Neural cell (in vitro differentiated cells): ENCODE results near the gene SCTR. TPM values are rescaled to one million over a fixed set of nuclear protein-coding genes. Genes with fewer than 3 reads are reported as not detected.

Source experiments
- H2AFZ ChIP-seq: fragments of 200-600, 300-800 bp; sonication (generic), shearing (Covaris generic); 2 replicates; pipeline ENCODE4 v1.6.0; 2014; ENCODE audit warnings: low read depth, mild to moderate bottlenecking, antibody characterized with exemption, low read length, moderate library complexity
- H3F3A ChIP-seq: fragments of 200-600 bp; shearing (Covaris generic); 2 replicates; pipeline ENCODE4 v1.6.1; 2016; ENCODE audit warnings: mild to moderate bottlenecking, moderate library complexity, mixed read lengths, antibody characterized with exemption, low read length; ENCODE audit not compliant: insufficient read depth, poor library complexity, severe bottlenecking
- H3K27ac ChIP-seq: fragments of 200-600, 300-800 bp; sonication (generic), shearing (Covaris generic); 2 replicates; pipeline ENCODE4 v1.5.1; 2014; ENCODE audit warnings: mild to moderate bottlenecking, low read length, moderate library complexity
- H3K27me3 ChIP-seq: fragments of 300-800, 200-600 bp; sonication (generic), shearing (Covaris generic); 2 replicates; pipeline ENCODE4 v1.6.0; 2014; ENCODE audit warnings: mild to moderate bottlenecking, low read depth, low read length, moderate library complexity; ENCODE audit not compliant: insufficient read depth
- H3K36me3 ChIP-seq: fragments of 300-800, 200-600 bp; sonication (generic), shearing (Covaris generic); 2 replicates; pipeline ENCODE4 v1.5.1; 2014; ENCODE audit warnings: mild to moderate bottlenecking, antibody characterized with exemption, low read length, moderate library complexity; ENCODE audit not compliant: insufficient read depth
- H3K4me2 ChIP-seq: fragments of 300-800, 200-600 bp; sonication (generic), shearing (Covaris generic); 2 replicates; pipeline ENCODE4 v1.6.0; 2014; ENCODE audit warnings: mild to moderate bottlenecking, low read length
- H3K4me3 ChIP-seq: fragments of 300-800, 200-600 bp; sonication (generic), shearing (Covaris generic); 2 replicates; pipeline ENCODE4 v1.5.1; 2014; ENCODE audit warnings: mild to moderate bottlenecking, low read length, moderate library complexity
- H3K79me2 ChIP-seq: fragments of 200-600 bp; shearing (Covaris generic); replicated peaks from 2 replicates; pipeline ENCODE4 v1.6.0; 2014; ENCODE audit warnings: mild to moderate bottlenecking, low read length, moderate library complexity; ENCODE audit not compliant: insufficient read depth
- H3K9ac ChIP-seq: fragments of 300-800, 200-600 bp; sonication (generic), shearing (Covaris generic); 2 replicates; pipeline ENCODE4 v1.6.1; 2016; ENCODE audit warnings: mild to moderate bottlenecking, low read length, mixed read lengths
- H3K9me2 ChIP-seq: fragments of 200-600 bp; shearing (Covaris generic); 2 replicates; pipeline ENCODE4 v1.6.1; 2016; ENCODE audit warnings: mild to moderate bottlenecking, low read length, mixed read lengths; ENCODE audit not compliant: insufficient read depth
- H3K9me3 ChIP-seq: fragments of 200-600, 300-800 bp; sonication (generic), shearing (Covaris generic); 2 replicates; pipeline ENCODE4 v1.6.1; 2016; ENCODE audit warnings: mild to moderate bottlenecking, mixed run types, low read length, moderate library complexity, mixed read lengths
- H4K20me1 ChIP-seq: fragments of 200-600 bp; shearing (Covaris generic); 2 replicates; pipeline ENCODE4 v1.6.1; 2016; ENCODE audit warnings: mild to moderate bottlenecking, mixed run types; ENCODE audit not compliant: insufficient read depth
- EP300 ChIP-seq: fragments of 450-650 bp; conservative IDR thresholded peaks from 2 replicates; pipeline ENCODE4 v1.6.1; 2014; ENCODE audit warnings: antibody characterized with exemption, mild to moderate bottlenecking, moderate library complexity; ENCODE audit not compliant: poor library complexity, severe bottlenecking
- MXI1 ChIP-seq: fragments of 450-650 bp; conservative IDR thresholded peaks from 2 replicates; pipeline ENCODE4 v1.6.1; 2014; ENCODE audit warnings: antibody characterized with exemption, mild to moderate bottlenecking; ENCODE audit not compliant: poor library complexity, severe bottlenecking
- POLR2AphosphoS5 ChIP-seq: IDR thresholded peaks from 2 replicates; pipeline ENCODE4 v1.6.1; 2012
- SMC3 ChIP-seq: fragments of 450-650 bp; conservative IDR thresholded peaks from 2 replicates; pipeline ENCODE4 v1.6.1; 2014; ENCODE audit warnings: antibody characterized with exemption, mild to moderate bottlenecking, moderate library complexity; ENCODE audit not compliant: poor library complexity
- TAF1 ChIP-seq: IDR thresholded peaks from 2 replicates; pipeline ENCODE4 v1.6.1; 2012; ENCODE audit warnings: low read depth
- polyA plus RNA-seq: library from polyadenylated mRNA; depleted of rRNA; stranded (reverse); fragments of >200 nt; gene quantifications from 2 replicates; pipeline ENCODE4 v1.2.3, GENCODE V29; 2014
- TF ChIP-seq, protein P1 (sequence below): IDR thresholded peaks from 2 replicates; pipeline ENCODE4 v1.6.1; 2012; ENCODE audit warnings: borderline replicate concordance
- TF ChIP-seq, protein P2 (sequence below): fragments of 450-650 bp; IDR thresholded peaks from 2 replicates; pipeline ENCODE4 v1.5.1; 2014; ENCODE audit warnings: antibody characterized with exemption, mild to moderate bottlenecking, moderate library complexity; ENCODE audit not compliant: poor library complexity, severe bottlenecking

The SCTR gene
- polyA plus RNA-seq, 1 donor from 2014 or later = 0.12 TPM

DNA sequence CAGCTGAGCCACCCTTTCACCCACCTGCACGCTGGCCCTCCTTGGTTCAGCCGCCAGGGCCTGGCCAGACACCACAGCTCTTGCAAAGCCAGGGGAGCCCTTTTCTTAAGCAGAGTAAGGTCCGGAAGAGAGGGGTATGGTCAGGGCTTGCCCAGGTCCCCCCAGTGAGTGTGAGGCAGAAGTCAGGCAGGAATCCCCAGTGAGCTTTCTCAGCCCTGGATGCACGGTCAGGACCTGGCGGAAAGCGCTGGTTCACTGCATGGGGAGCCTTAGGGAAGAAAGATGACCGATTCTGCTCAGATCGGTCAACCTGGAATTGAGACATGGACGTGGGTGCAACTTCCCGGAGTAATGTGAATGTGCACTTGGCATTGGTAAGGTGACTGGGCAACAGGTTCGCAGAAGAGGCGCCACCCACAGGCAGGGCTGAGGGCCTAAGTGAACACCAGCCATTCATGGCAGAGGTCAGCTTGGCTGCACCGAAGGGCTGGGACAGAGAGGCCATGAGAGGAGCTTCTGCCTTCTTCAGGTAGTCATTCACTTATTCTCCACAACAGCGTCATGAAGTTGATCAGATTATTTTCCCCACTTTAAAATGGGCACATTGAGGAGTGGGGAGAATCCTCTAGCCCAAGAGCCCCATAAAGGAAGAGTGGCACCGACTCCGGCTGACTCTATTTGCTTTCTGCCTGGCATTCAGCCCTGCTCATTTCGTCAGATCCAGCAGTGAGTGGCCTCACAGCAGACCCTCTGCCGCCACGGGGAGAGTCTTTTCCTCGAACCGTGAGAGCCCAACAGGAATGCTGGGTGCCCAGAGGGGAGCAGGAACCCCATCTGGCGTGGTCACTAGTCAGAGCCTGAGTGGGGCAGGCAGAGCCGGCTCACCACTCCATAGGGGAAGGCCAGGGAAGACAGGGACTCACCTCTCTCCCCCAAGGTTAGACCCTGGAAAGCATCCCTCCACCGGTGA is 35.8 kb downstream of the SCTR start:
- TF ChIP-seq TAF1 (no peak), SMC3 (no peak), MXI1 (no peak), POLR2AphosphoS5 (no peak), EP300 (no peak)
- TF ChIP-seq, protein P1, sequence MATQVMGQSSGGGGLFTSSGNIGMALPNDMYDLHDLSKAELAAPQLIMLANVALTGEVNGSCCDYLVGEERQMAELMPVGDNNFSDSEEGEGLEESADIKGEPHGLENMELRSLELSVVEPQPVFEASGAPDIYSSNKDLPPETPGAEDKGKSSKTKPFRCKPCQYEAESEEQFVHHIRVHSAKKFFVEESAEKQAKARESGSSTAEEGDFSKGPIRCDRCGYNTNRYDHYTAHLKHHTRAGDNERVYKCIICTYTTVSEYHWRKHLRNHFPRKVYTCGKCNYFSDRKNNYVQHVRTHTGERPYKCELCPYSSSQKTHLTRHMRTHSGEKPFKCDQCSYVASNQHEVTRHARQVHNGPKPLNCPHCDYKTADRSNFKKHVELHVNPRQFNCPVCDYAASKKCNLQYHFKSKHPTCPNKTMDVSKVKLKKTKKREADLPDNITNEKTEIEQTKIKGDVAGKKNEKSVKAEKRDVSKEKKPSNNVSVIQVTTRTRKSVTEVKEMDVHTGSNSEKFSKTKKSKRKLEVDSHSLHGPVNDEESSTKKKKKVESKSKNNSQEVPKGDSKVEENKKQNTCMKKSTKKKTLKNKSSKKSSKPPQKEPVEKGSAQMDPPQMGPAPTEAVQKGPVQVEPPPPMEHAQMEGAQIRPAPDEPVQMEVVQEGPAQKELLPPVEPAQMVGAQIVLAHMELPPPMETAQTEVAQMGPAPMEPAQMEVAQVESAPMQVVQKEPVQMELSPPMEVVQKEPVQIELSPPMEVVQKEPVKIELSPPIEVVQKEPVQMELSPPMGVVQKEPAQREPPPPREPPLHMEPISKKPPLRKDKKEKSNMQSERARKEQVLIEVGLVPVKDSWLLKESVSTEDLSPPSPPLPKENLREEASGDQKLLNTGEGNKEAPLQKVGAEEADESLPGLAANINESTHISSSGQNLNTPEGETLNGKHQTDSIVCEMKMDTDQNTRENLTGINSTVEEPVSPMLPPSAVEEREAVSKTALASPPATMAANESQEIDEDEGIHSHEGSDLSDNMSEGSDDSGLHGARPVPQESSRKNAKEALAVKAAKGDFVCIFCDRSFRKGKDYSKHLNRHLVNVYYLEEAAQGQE = no peak
- TF ChIP-seq, protein P2, sequence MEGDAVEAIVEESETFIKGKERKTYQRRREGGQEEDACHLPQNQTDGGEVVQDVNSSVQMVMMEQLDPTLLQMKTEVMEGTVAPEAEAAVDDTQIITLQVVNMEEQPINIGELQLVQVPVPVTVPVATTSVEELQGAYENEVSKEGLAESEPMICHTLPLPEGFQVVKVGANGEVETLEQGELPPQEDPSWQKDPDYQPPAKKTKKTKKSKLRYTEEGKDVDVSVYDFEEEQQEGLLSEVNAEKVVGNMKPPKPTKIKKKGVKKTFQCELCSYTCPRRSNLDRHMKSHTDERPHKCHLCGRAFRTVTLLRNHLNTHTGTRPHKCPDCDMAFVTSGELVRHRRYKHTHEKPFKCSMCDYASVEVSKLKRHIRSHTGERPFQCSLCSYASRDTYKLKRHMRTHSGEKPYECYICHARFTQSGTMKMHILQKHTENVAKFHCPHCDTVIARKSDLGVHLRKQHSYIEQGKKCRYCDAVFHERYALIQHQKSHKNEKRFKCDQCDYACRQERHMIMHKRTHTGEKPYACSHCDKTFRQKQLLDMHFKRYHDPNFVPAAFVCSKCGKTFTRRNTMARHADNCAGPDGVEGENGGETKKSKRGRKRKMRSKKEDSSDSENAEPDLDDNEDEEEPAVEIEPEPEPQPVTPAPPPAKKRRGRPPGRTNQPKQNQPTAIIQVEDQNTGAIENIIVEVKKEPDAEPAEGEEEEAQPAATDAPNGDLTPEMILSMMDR = no peak
- H3K9ac ChIP-seq = no peak overlapping the region
- no peaks in the 10 kb centered on the region for H3K36me3 ChIP-seq
- no peaks in the 10 kb centered on the region for H3K9me2 ChIP-seq
- H3K79me2 ChIP-seq = no peaks in the 10 kb centered on the region
- no peaks in the 10 kb centered on the region for H3K9me3 ChIP-seq
- no peaks in the 10 kb centered on the region for H4K20me1 ChIP-seq
- H3K27ac ChIP-seq = no peak overlapping the region
- H2AFZ ChIP-seq = no peak overlapping the region
- H3K4me2 ChIP-seq = no peak overlapping the region
- H3F3A ChIP-seq = no peaks in the 10 kb centered on the region
- H3K4me3 ChIP-seq = no peak overlapping the region
- H3K27me3 ChIP-seq = no peaks in the 10 kb centered on the region

DNA sequence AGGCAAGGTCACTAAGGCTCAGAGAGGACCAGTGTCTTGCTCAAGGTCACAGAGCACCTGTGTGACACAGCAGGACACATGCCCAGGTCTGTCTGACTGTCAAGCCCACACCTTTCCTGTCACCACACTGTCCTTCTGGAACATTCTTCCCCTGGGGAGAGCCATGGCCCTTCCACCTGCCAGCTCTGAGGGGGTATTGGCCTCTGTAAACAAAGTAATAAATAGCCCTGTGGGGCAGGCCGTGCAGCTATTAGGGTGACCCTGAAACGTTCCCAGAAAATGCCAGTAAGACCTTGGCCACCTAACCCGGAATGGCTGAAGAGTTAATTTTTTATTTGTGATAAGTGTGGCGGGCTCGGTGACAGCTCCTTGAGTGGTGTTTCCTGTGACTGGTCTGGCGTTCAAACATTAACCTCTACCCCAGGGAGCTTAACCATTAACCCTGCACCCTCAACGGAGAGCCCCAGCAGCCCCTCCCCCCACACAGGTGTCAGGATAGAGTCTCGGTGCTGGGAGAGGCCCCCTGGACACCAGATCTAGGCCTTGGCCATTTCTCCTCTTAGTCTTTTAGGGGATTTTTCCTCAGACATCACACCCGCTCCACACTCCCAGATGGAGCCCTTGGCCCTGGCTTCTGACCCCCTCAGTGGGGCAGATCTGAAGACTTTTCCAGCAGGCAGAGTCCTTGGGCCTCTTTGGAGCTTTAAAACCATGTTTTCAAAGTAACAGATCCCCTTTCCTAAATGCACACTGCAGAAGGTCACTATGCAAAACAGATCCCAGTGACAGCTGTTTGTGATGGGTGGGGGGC is 36.6 kb downstream of the SCTR start:
- TF ChIP-seq SMC3 = no peak
- Histone ChIP-seq H3K9me2 (no peaks in the 10 kb centered on the region), H3K9me3 (no peaks in the 10 kb centered on the region), H3K4me2 (no peak overlapping the region), H3K9ac (no peak overlapping the region), H3K27ac (no peak overlapping the region), H3K4me3 (no peak overlapping the region), H3F3A (no peaks in the 10 kb centered on the region), H3K36me3 (no peaks in the 10 kb centered on the region), H3K27me3 (no peaks in the 10 kb centered on the region), H4K20me1 (no peaks in the 10 kb centered on the region), H3K79me2 (no peaks in the 10 kb centered on the region), H2AFZ (no peak overlapping the region)
